DMS 273 (cell line): ENCODE results near the gene PLB1.

ENCODE experiments used
- DNase-seq: peaks from one replicate; lab custom pipeline; 2025; ENCODE audit not compliant: unreplicated experiment; lab: John Stamatoyannopoulos, UW

PLB1 gene

DNA sequence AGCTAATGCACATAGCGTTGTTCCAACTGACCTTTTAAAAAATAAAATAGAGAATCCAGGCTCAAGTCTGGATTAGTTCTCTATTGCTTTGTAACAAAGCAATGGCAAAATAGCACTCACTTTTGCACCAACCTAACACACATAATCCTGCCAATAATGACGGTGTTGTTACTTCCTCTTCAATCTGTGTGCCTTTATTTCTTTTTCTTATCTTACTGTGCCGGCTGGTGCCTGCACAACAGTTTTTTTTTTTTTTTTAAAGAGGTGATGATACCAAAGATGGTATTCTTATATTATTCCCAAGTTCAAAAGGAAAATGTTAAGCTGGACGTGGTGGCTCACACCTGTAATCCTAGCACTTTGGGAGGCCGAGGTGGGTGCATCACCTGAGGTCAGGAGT, 3.4 kb downstream of the PLB1 start:
- DNase-seq: no peak

DNA sequence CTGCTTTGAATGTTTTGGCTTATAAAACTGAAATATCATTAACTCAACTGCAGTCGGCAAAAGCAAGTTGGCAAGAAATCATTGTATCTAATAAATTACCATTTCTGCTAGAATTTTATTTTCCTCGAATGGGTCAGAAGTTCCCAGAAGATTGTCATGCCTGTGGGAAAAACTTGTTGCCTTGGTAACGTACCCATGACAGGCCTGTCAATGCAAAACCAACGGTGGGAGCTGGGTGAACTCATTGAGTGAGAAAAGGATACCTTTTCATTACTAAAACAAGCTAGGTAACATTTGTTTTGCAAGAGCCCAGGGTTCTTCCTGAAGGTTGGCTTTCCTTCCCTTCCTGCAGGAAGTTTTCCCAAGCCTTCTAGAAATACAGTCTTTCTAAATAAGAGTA, 9.5 kb downstream of the PLB1 start:
- DNase-seq: no peak

DNA sequence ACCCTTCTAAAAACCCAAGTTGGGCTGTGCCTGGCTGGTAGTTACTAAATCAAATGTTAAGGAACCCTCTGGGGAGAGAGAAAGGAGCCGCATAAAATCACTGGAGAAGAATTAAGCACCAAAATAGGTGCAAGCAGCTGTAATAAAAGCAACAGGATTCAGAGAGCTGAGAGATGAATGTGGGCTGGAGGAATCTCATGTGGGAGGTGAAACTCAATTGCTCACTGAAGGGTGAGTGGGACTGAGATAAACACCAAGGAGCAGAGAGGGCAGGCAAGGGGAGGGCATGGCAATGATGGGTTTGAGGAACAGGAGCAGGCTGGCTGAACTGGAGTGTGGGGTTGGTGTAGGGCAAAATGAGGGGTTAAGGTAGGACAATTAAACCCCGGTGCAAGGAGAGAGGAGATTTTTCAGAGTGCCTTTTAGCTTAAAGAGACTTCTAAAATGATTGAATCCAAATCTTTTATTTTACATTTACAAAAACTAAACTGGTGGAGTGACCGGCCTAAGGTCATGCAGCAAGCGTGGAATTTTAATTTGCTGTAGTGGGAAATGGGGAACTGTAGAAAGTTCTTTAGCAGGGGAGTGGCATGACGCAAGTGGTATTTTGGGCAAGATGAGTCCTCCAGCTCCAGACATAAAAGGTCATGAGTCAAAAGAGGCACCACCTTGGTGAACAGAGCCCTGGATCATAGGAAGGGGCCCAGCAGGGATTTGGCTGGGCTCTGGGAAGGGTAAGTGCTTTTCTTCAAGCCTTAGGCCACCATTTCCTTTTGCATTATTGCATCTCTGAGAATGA, 10.5 kb downstream of the PLB1 start:
- DNase-seq: no peak

DNA sequence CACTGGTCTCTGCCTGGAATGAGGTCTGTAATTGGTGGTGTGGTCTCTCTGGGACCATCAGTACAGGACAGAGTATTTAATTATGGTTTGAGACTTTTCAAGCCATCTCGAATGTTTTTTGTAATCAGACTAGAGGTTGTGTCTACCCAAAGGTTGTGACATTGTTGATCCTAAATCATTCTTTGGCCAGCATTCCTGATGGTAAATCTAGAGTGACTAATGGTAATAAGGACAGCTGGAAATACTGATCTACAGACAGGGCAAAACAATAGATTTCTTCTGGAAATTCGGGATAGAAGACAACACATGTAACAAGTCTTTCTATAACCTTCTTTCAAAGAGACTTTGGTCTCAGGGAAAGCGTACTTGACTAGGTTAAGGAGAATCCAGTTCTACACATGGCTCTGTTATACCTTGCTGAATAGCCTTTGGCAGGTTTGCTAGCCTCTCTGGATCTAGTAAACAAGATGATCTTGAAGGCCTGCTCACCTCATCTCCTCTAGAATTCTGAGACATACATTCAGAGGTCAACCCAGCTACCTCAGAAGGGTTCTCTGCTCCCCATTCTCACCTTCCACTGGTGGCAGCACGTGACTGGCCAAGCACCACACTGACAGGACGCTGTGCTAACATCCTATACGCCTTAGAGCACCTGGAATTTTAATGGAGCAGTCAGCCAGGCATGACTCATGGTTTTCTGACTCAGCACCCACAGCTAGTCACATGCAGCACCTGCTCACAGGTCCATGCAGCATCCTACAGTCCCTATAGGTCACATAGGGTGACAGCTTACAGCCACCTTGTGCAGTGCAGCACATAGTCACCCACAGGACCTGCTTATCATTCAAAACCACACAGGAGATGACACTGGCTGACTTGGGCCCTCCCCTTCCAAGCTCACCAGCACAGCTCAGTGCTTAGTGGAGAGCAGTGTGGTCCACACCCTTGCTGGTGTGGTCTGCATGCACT, 12.2 kb downstream of the PLB1 start:
- DNase-seq: no peak

DNA sequence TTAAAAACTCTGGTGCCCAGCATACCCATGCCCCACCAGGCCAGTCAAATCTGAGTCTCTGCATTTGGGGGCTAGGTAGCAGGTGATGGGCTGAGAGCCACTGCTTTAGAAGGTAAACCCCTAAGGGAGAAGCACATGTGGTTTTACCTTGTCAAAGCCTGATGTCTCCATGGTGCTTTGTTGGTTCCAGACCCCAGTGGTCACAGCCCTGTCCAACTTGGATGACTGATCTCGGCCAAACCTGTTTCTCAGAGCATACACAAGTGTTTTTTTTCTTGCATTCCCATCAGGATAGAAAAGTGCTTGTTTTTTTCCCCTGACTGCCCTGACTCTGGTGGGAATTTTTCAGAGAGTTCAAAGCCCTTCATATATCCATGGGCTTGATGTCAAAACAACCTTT, 13.5 kb downstream of the PLB1 start:
- DNase-seq: no peak

DNA sequence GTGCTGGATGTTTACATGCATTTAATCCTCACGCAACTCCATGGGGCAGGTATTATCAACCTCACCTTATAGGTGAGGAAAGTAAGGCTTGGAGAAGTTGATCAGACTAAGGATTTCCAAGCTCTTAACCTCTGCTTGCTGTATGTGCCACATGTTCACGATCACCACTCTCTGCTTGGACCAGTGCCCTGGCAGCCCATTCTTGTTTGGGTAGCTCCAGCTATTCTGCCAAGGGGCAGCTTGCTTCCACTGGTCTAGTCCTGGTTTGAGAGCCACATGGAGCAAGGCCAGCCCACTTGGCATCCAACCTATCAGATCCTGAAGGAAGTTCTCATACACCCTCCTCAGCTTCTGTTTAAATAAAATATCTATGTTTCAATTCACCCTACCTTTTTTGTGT, 14.3 kb downstream of the PLB1 start:
- DNase-seq: peak; percentile 24

DNA sequence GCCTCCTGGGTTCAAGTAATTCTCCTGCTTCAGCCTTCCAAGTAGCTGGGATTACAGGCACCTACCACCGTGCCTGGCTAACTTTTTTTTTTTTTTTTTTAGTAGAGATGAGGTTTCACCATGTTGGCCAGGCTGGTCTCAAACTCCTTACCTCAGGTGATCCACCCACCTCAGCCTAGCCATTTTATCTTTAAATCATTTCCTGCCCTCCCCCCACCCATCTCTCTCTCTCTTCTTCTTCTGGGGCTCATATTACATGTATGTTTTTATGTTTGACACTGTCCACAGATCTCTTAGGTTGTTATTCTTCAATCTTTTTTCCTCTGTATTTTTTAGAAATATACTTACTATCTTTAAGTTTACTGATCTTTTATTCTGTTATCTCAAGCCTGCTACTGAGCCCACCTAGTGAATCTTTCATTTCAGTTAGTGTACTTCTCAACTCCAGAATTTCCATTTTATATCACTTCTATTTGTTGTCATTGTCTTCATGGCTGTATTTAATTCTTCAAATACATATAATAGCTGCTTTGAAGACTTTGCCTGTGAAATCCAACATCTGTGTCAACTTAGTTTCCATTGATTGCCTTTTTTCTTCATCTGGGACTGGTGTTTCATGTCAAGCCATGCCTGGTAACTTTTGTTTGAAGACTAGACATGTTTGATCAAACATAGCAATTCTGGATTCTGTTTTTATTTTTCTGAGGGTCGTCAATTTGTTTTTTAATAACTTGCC, 16.2 kb downstream of the PLB1 start:
- DNase-seq: no peak

DNA sequence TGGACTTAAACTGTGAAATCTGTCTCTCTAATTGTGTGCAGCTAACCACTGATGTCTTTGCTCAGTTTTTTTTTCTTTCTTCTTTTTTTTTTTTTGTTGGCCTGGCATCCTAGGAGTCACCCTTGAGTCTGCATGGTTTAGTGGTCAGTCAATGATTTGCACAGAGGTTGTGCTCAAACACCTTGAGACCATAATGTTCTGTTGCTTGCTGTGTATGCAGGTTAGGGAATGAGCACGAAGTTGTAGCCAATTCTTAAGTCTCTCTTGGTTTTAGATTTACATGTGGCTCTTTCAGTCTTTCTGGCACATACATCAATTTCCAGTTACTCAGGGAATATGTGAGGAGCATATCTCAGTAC, 16.7 kb downstream of the PLB1 start:
- DNase-seq: no peak

DNA sequence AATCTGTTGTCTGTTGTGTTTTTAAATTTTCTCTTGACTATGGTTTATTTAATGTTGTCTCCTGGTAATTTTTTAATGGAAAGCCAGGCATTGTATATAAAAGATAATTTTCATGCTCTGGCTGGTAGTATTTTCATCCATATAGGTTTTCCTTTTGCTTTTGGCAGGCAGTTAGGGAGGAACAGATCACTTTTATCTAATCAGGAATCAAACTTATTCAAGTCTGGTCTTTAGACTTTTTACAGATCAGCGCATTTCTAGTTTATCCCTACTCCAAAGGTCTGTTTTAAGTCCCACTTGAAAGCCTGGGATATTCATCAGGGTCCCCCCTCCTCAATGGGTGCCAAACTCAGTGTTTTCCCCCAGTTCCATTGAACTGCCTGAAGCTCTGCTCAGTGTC, 17.2 kb downstream of the PLB1 start:
- no peak for DNase-seq

DNA sequence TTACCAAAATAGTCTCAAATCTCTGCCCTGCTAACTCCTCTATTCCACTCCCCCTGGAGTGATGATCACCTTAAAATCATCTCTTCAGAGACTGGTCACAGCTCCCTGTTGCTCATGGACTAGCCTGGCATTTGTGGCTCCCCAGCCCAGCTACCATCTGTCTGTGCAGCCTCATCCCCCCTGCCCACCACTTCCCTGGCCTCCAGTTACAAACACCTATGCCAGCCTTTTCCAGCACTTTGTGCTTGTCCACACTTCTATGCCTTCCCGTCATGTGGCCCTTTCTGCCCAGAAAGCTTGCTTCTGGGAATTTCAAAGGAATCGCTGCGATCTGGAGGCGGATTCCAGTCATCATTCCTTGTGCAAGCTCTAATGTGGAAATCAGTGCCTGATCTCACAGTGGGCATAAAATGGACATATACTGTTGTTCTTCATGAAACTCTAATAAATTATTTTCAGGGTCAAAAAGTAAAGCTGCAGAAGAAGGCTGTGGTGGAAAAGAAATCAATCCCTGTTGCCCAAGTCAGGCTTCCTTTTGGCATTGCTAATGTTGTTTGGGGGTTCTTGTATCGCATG, 19.4 kb downstream of the PLB1 start:
- no peak for DNase-seq

DNA sequence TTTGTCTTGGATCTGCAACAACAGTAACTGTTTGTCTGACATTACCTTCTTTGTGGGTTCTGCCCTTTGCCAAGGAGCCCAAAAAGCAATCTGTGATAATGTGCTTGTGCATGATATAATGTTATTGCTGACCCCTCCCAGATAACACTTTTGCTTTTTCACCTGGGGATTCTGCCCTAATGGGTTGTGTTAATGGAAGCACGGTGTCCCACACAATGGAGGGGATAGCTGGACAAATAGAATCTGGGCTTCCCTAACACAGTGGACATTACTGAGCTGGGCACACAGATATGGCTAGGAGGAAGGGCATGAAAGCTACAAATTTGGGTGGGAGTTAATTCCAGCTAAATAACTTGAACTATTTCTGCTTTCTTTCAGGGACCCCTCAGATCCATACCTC, 20.6 kb downstream of the PLB1 start:
- DNase-seq: no peak

DNA sequence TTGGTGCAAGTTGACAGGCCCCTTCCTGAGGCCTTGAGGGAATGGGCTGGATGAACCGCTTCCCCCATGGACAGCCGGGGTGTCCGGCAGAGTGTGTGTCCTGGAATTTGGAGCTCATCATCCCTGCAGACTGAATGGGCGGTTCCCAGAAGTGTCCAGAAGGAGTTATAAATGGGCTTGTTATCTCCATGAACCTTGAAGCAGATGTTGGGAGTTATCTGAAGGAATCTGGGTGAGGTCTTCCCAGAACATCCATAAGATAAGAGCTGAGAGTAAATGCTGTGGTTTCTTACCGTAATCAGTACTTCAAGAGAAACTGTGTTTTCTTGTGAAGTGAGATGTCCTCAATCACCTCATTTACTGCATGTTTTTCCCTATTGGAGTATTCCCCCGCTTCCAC, 21.1 kb downstream of the PLB1 start:
- DNase-seq: no peak

DNA sequence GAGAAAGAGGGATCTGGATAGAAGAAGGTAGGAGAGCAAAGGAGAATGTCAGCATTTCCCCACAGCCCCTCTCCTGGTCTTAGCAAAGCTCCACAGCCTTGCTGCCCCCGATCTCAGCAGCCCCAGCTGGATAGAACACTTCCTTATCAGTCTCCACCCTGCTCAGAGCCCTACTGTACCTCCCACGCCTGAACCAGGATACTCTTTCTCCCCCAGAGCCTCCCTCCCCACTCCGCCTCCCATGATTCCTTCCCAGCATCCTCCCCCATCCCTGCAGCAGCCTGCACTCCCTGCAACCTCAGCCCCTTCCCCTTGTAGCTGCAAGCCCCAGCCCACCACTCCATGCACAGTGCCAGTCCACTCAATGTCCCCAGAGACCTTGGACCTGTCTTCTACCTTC, 25.8 kb downstream of the PLB1 start:
- no peak for DNase-seq

DNA sequence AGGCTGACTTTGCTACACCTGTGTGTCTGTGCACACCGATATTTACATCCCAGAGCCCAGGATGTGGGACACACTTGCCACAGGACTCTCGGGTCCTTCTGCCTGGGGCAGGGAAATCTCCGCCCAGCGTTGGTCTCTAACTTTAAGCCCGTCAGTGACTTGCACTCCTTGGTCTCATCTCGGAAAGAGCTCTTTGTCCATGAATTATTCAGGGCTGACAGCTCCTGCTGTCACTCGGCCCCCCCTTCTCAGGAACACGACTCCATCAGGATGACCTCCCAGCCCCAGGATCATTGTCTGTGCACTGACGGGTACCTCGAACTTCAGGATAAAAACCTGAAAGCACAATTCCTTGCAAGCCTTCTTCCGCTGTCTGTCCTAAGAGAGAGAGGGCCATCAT, 26.6 kb downstream of the PLB1 start:
- no peak for DNase-seq

DNA sequence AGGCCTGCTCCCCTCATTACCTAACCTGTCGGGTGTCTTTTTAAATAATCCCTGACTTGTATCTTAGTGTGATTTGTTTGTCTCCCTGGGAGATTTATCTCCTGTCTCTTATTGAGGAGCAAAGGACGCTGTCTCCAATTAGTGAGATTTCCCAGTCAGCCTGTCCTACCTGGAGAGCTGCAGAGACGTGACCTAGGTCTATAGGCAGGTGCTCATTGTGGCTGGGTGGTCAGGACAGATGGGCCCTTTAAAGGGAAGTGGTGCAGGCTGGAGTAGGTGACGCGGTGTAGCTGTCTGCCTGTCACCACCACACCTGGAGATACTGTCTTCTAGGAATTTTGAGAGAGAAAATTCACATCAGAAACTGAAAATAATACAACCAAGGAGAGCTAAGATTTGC, 28.0 kb downstream of the PLB1 start:
- no peak for DNase-seq

DNA sequence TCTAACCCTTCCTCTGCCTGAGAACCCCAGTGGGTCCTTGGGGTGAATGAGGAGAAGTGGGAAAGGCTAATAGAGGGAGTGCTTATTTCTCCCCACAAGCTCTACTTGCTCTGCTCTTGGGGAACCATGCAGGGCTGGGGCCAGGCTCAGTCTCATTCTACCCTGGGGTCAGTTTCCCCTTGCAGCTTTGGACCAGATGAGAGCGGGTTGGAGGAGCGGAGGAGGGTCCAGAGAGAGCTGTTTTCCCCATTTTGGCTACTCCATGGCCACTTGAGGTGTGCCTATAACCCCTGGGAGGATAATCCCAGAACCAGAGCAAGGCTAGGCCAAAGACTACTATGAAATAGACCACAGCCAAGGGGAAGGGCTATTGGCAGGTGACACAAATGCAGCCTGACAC, 29.6 kb downstream of the PLB1 start:
- no peak for DNase-seq

DNA sequence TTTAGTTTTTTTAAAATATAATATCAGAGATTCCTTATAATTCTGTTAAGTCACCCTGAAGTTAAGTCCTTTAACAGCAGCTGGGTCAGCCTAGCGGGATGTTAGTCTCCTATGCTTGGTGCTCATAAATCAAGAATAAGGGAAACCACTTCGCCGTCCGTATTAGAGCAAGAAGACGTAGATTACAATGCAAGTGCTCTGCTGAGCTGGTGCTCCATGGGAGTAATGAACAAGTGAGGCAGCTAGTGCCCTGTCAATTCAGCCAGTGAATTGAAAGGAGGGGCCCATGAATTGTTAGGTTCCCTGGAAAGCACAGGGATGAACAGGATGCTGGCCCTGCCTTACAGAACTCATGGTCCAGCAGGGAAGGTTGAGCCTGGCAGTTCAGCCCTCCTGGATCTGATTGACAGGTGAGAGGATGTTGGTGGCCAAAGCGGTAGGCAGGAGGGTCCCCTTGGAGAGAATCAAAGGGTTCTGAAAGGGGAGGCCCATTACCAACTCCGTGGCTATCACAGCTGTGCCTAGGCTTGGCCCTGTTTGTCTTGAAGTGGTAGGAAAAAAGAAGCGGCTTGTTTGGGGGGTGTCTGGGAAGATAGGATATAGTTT, 30.8 kb downstream of the PLB1 start:
- DNase-seq: no peak

DNA sequence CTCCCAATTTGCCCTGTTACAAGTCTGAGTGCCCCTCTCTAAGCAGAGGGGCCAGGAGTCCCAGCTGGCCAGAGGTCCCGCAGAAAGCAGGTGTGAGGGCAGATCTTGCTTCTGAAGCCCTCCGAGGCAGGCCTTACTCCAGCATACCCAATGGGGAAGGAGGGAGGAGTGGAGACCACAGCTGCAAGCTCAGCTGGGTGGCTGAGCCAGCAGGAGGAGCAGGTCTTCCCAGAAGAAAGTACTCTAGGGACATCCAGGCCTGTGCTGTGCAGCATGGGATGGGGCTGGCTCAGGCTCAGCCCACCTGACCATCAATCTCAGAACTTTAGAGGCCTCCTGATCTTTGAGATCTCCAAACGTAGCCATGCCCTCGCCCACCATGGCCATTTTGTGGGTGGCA, 31.3 kb downstream of the PLB1 start:
- no peak for DNase-seq

DNA sequence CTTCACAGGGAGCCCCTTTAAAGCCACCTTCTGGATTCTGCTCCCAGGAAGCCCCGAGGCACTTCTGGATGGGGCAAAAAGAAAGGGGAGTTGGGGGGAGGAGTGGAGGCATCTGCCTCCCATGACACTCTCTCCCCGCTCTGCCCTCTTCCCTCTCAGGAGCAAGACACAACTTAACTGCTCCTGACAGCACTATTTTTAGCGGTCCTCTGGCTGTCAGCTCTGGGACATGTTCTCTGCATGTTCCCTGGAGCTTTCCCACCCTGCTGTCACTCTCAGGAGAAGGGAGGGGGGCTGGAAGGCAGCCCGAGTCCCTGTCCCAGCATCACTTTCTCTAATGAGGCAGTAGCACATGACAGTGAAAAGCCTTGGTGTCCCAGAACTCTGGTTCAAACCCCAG, 32.3 kb downstream of the PLB1 start:
- no peak for DNase-seq

DNA sequence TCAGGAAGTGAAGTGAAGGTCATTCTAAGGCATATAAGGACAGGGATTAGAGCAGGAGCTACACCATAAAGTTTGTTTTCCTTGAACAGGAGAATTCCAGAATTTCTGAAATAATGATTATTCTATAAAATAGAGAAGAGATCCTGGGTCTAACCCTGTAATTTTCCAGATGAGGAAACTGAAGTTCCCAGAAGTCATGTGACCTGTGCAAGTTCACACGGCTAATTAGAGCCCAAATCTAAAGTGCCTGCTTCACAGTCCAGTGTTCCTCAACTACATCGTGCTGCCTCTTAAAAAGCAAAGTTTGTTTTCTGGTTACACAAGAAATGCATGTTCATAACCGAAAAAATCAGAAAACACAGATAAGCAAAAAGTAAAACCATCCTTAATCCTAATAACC, 34.9 kb downstream of the PLB1 start:
- DNase-seq: no peak

DNA sequence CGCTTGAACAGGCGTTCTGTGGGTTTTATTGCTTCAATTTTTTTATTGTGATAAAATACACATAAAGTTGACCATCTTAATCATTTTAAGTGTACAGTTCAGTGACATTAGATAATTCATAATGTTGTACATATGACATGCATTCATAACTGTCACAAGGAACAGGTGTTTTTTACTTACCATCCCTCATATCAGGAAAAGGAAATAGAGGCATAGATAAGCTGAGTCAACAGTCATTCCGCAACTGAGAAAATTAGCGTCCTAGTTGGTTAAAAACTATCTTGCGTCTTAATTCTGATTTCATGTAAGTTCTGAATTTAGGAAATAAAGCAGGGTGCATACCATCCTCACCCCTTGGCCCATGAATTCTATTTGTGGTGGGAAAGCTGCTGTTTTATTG, 36.5 kb downstream of the PLB1 start:
- DNase-seq: no peak
